ENCODE measurements around the gene TSKS. TPM values are rescaled to one million over a fixed set of nuclear protein-coding genes. Genes with fewer than 3 reads are reported as not detected.
A peak's percentile ranks its signal among the peaks of the same experiment; 100 is the strongest.

Gene TSKS
- polyA plus RNA-seq, 4 donors = 0.07 to 0.54 (median 0.28) TPM; not detected in 1

DNA sequence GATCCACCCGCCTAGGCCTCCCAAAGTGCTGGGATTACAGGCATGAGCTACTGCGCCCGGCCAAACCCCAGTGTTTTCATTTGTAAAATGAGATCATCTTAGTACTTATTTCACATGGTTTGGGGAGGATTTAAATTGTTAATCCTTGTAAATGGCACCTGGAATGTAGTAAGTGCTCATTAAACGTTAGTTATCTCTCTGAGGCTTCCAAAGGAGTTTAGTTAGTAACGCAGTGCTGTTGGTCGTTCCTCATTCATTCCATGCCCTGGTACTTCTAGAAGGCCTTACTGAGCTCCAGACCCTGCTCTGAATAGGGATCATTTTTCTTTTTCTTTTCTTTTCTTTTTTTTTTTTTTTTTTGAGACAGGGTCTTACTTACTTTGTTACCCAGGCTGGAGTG lies 67.0 kb downstream of the TSKS start:
- no peak for DNase-seq
- Histone ChIP-seq H3K27ac (ENCODE audit: low read depth in 1 of 3, low read length in 2 of 3) (no peak overlapping the region), H3K27me3 (ENCODE audit: control insufficient read depth in 3 of 3, insufficient read depth in 3 of 3, low read length in 3 of 3) (peaks cover 0 to 27% (median 0%) of the 10 kb centered on the region in 3 donors), H3K4me3 (ENCODE audit: low read depth in 1 of 3, low read length in 3 of 3) (no peak overlapping the region), H3K9me3 (ENCODE audit: control insufficient read depth in 2 of 2, insufficient read depth in 1 of 2, low read depth in 1 of 2, low read length in 1 of 2) (no peaks in the 10 kb centered on the region), H3K4me1 (ENCODE audit: control insufficient read depth in 3 of 3, insufficient read depth in 2 of 3, low read depth in 1 of 3, low read length in 2 of 3) (peaks cover 0 to 5% (median 0%) of the 10 kb centered on the region in 3 donors), H3K36me3 (ENCODE audit: control insufficient read depth in 3 of 3, insufficient read depth in 2 of 3, low read depth in 1 of 3, low read length in 3 of 3) (no peaks in the 10 kb centered on the region)
- 83 to 86% (median 86%) methylated on average over 6 of the region's 6 CpGs for WGBS, 3 donors
- no peak for FAIRE-seq

DNA sequence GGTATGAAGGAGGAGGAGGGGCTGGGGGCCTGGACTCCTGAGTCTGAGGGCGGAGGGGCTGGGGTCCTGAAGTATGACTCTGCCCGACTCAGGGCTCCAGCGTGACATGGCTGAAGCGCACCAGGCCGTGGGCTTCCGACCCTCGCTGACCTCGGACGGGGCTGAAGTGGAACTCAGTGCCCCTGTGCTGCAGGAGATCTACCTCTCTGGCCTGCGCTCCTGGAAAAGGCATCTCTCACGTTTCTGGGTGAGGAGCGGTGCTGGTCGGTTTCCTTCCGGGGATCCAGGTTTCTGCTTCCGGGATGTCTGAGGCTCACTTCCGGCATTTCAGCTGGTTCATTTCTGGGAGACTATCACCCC lies 71.0 kb downstream of the TSKS start:
- no peak overlapping the region for H3K27ac ChIP-seq (ENCODE audit: low read depth in 1 of 3, low read length in 2 of 3)
- H3K4me3 ChIP-seq (ENCODE audit: low read depth in 1 of 3, low read length in 3 of 3) = no peak overlapping the region
- 71 to 73% (median 72%) methylated on average over 16 of the region's 16 CpGs for WGBS, 3 donors
- no peaks in the 10 kb centered on the region for H3K9me3 ChIP-seq (ENCODE audit: control insufficient read depth in 2 of 2, insufficient read depth in 1 of 2, low read depth in 1 of 2, low read length in 1 of 2)
- FAIRE-seq (no peak), DNase-seq (no peak)
- H3K36me3 ChIP-seq (ENCODE audit: control insufficient read depth in 3 of 3, insufficient read depth in 2 of 3, low read depth in 1 of 3, low read length in 3 of 3) = peaks cover 0 to 24% (median 5%) of the 10 kb centered on the region in 3 donors
- H3K4me1 ChIP-seq (ENCODE audit: control insufficient read depth in 3 of 3, insufficient read depth in 2 of 3, low read depth in 1 of 3, low read length in 2 of 3) = peaks cover 0 to 15% (median 5%) of the 10 kb centered on the region in 3 donors
- peaks cover 0 to 46% (median 0%) of the 10 kb centered on the region in 3 donors for H3K27me3 ChIP-seq (ENCODE audit: control insufficient read depth in 3 of 3, insufficient read depth in 3 of 3, low read length in 3 of 3)

DNA sequence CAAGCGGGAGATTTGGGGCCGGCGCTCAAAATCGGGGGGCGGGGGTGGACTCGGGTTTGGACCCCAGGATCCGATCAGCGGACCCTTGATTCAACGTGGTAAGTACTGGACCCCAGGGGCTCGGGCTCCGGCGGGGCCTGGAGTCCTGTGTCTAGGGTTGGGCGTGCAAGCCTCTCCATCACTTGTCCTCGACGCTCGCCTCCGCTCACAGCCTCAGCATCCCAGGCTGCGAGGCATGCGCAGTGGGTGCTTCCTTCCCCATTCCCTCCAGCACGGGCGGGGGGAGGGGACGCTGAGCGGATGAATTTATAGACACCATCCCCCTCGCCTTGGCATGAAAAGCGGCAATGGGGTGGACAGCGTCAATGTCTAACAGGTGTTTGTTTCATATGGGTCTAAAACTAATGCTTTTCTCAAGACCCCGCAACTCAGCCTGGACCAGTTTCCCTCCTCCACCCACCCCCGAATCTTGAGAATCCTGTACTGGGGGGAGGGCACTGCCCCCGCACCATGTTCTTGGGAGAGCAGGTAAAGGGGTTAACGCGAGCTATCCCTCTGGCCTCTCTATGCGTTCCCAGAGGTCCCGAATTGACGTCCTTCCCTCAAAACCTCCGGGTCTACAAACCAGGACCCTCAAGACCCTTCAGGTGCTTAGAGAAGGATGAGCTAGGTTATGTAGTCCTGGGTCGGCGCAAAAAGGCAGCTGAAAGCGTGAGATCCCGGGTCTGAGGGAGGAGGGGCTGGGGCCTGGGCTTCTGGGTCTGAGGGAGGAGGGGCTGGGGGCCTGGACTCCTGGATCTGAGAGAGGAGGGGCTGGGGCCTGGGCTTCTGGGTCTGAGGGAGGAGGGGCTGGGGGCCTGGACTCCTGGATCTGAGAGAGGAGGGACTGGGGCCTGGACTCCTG lies 71.6 kb downstream of the TSKS start:
- FAIRE-seq (no peak), DNase-seq (peak in 1 of 2 donors; percentile 50)
- peak overlapping the region in 1 of 3 donors; percentile 42 for H3K27ac ChIP-seq (ENCODE audit: low read depth in 1 of 3, low read length in 2 of 3)
- H3K27me3 ChIP-seq (ENCODE audit: control insufficient read depth in 3 of 3, insufficient read depth in 3 of 3, low read length in 3 of 3) = peaks cover 0 to 46% (median 0%) of the 10 kb centered on the region in 3 donors
- H3K4me1 ChIP-seq (ENCODE audit: control insufficient read depth in 3 of 3, insufficient read depth in 2 of 3, low read depth in 1 of 3, low read length in 2 of 3) = peaks cover 0 to 15% (median 5%) of the 10 kb centered on the region in 3 donors
- H3K4me3 ChIP-seq (ENCODE audit: low read depth in 1 of 3, low read length in 3 of 3) = peak overlapping the region in 1 of 3 donors; percentile 42
- H3K9me3 ChIP-seq (ENCODE audit: control insufficient read depth in 2 of 2, insufficient read depth in 1 of 2, low read depth in 1 of 2, low read length in 1 of 2) = no peaks in the 10 kb centered on the region
- H3K36me3 ChIP-seq (ENCODE audit: control insufficient read depth in 3 of 3, insufficient read depth in 2 of 3, low read depth in 1 of 3, low read length in 3 of 3) = peaks cover 0 to 29% (median 8%) of the 10 kb centered on the region in 3 donors
- WGBS, 3 donors = 10 to 16% (median 14%) methylated on average over 39 of the region's 39 CpGs

DNA sequence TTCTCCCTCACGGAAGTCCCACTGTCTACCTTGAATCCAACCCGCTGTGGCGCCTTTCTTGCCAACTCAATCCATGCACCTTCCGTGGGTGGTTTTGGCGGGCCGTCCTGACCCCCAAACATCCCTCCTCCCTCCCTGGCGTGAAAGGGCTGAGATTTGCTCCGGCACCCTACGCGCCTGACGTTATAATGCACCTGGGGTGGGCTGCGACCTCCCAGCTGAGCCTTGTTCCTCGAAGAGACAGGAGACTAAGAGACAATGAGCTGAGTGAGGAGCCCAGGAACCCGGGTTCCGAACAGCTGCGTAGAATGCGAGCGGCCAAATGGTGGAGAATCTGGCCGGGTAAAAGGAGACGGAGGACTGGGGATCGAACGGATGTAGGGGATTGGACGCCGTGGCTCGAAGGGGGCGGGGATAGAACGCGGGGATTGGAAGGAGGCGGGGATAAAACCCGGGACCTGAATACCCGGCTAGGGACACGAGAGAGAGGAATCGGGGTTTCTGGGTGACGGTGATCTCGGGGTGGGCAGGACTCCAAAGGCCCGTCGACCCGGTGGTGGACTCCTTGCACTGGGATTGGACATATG lies 72.4 kb downstream of the TSKS start, which contains the start of gene CPT1C:
CPT1C (plus strand) TSS at position 461 of the 587 bp plus-strand sequence. CDS start 1,137 bp downstream, outside the sequence.
- Histone ChIP-seq H3K36me3 (ENCODE audit: control insufficient read depth in 3 of 3, insufficient read depth in 2 of 3, low read depth in 1 of 3, low read length in 3 of 3) (peaks cover 4 to 37% (median 8%) of the 10 kb centered on the region in 3 donors), H3K4me1 (ENCODE audit: control insufficient read depth in 3 of 3, insufficient read depth in 2 of 3, low read depth in 1 of 3, low read length in 2 of 3) (peaks cover 0 to 15% (median 5%) of the 10 kb centered on the region in 3 donors), H3K27me3 (ENCODE audit: control insufficient read depth in 3 of 3, insufficient read depth in 3 of 3, low read length in 3 of 3) (peaks cover 0 to 46% (median 0%) of the 10 kb centered on the region in 3 donors), H3K4me3 (ENCODE audit: low read depth in 1 of 3, low read length in 3 of 3) (peak within 1 kb of the TSS in 2 of 3 donors; percentile 34 to 42), H3K27ac (ENCODE audit: low read depth in 1 of 3, low read length in 2 of 3) (peak within 1 kb of the TSS in 2 of 3 donors; percentile 27 to 42), H3K9me3 (ENCODE audit: control insufficient read depth in 2 of 2, insufficient read depth in 1 of 2, low read depth in 1 of 2, low read length in 1 of 2) (no peaks in the 10 kb centered on the region)
- WGBS, 3 donors = 3 to 5% (median 4%) methylated on average over 38 of the region's 38 CpGs
- FAIRE-seq (no peak), DNase-seq (peak; percentile 59 to 63)

DNA sequence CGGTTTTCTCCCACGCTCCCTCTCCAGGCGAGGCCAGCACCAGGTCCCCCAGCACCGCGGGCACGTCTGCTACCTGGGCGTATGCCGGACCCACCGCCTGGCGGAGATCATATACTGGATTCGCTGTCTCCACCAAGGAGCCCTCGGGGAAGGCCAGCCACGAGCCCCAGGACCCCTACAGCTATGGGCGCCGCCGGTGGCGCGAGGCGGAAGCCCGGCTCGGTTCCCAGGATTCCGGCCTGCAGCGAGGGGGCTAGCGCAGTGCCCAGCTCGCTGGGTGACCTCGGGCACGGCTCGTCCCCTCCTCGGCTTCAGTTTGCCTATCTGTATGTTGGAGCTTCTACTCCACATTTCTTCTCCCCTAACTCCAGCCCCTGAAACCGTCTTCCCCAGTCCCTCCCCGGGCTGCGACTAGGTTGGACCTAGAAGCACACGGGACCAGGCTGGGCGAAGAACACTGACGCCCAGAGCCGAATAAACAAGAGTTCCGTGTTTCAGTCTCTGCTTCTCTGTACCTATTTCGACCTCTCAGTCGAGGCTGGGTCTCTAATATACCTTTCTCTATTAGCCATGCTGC lies 72.9 kb downstream of the TSKS start:
- no peak for DNase-seq
- Histone ChIP-seq H3K27me3 (ENCODE audit: control insufficient read depth in 3 of 3, insufficient read depth in 3 of 3, low read length in 3 of 3) (peaks cover 0 to 46% (median 0%) of the 10 kb centered on the region in 3 donors), H3K4me3 (ENCODE audit: low read depth in 1 of 3, low read length in 3 of 3) (peak overlapping the region in 2 of 3 donors; percentile 34 to 42), H3K4me1 (ENCODE audit: control insufficient read depth in 3 of 3, insufficient read depth in 2 of 3, low read depth in 1 of 3, low read length in 2 of 3) (peaks cover 0 to 15% (median 5%) of the 10 kb centered on the region in 3 donors), H3K9me3 (ENCODE audit: control insufficient read depth in 2 of 2, insufficient read depth in 1 of 2, low read depth in 1 of 2, low read length in 1 of 2) (no peaks in the 10 kb centered on the region), H3K27ac (ENCODE audit: low read depth in 1 of 3, low read length in 2 of 3) (peak overlapping the region in 2 of 3 donors; percentile 27 to 42), H3K36me3 (ENCODE audit: control insufficient read depth in 3 of 3, insufficient read depth in 2 of 3, low read depth in 1 of 3, low read length in 3 of 3) (peaks cover 6 to 42% (median 8%) of the 10 kb centered on the region in 3 donors)
- 16 to 26% (median 18%) methylated on average over 32 to 39 of the region's 39 CpGs for WGBS, 3 donors
- FAIRE-seq = no peak

Other genes with a start within 250 kb of the TSKS start
- gene RCN3, start 235.3 kb downstream of the TSKS start, polyA plus RNA-seq = 100 to 1,000 TPM in 2 of 4 donors, 10 to 100 TPM in 2; 38.0 to 687 (median 248) TPM
- gene NOSIP, start 182.8 kb downstream of the TSKS start, polyA plus RNA-seq = 100 to 1,000 TPM in 3 of 4 donors, 10 to 100 TPM in 1; 51.8 to 181 (median 134) TPM
- gene PRRG2, start 182.0 kb downstream of the TSKS start, polyA plus RNA-seq = 10 to 100 TPM; 14.2 to 23.7 (median 18.0) TPM
- 10 to 100 TPM in 2 of 4 donors, 1 to 10 TPM in 2; 2.4 to 18.4 (median 8.0) TPM for gene PRR12, start 172.1 kb downstream of the TSKS start, polyA plus RNA-seq
- 100 to 1,000 TPM in 2 of 4 donors, 10 to 100 TPM in 2; 30.6 to 105 (median 85.5) TPM for gene RRAS, start 123.2 kb downstream of the TSKS start, polyA plus RNA-seq
- 10 to 100 TPM; 10.5 to 36.2 (median 19.8) TPM for gene SCAF1, start 121.1 kb downstream of the TSKS start, polyA plus RNA-seq
- 100 to 1,000 TPM in 2 of 4 donors, 10 to 100 TPM in 2; 92.1 to 255 (median 119) TPM for gene IRF3, start 97.4 kb downstream of the TSKS start, polyA plus RNA-seq
- 10 to 100 TPM; 11.2 to 36.6 (median 17.1) TPM for gene BCL2L12, start 97.4 kb downstream of the TSKS start, polyA plus RNA-seq
- gene PRMT1, start 86.0 kb downstream of the TSKS start, polyA plus RNA-seq = 100 to 1,000 TPM in 2 of 4 donors, 10 to 100 TPM in 2; 56.8 to 194 (median 94.7) TPM
- gene ADM5, start 73.7 kb downstream of the TSKS start, polyA plus RNA-seq = 1 to 10 TPM in 1 of 4 donors, under 1 TPM in 2, not detected in 1; 0.27 to 2.7 (median 0.84) TPM
- gene CPT1C, start 72.2 kb downstream of the TSKS start, polyA plus RNA-seq = 1 to 10 TPM in 2 of 4 donors, not detected in 2; 1.9 to 4.5 TPM
- gene AP2A1, start 3.7 kb upstream of the TSKS start, polyA plus RNA-seq = 10 to 100 TPM; 34.7 to 58.8 (median 53.6) TPM
- gene FUZ, start 50.0 kb upstream of the TSKS start, polyA plus RNA-seq = 10 to 100 TPM in 2 of 4 donors, 1 to 10 TPM in 2; 4.1 to 21.0 (median 10.0) TPM
- gene MED25, start 55.0 kb upstream of the TSKS start, polyA plus RNA-seq = 10 to 100 TPM; 26.7 to 58.7 (median 41.2) TPM
- gene PTOV1, start 87.9 kb upstream of the TSKS start, polyA plus RNA-seq = 100 to 1,000 TPM in 2 of 4 donors, 10 to 100 TPM in 2; 71.4 to 137 (median 88.0) TPM
- gene PNKP, start 104.3 kb upstream of the TSKS start, polyA plus RNA-seq = 10 to 100 TPM; 45.9 to 57.0 (median 49.7) TPM
- gene AKT1S1, start 114.0 kb upstream of the TSKS start, polyA plus RNA-seq = 10 to 100 TPM; 30.6 to 54.9 (median 37.5) TPM
- 10 to 100 TPM; 23.6 to 52.6 (median 36.4) TPM for gene TBC1D17, start 114.4 kb upstream of the TSKS start, polyA plus RNA-seq
- 1 to 10 TPM in 3 of 4 donors, not detected in 1; 1.0 to 3.8 (median 1.3) TPM for gene IL4I1, start 133.6 kb upstream of the TSKS start, polyA plus RNA-seq
- 10 to 100 TPM; 40.2 to 51.7 (median 46.6) TPM for gene ATF5, start 165.9 kb upstream of the TSKS start, polyA plus RNA-seq
- gene NUP62, start 166.2 kb upstream of the TSKS start, polyA plus RNA-seq = 10 to 100 TPM; 20.5 to 44.0 (median 27.9) TPM
- gene SIGLEC11, start 197.9 kb upstream of the TSKS start, polyA plus RNA-seq = 10 to 100 TPM in 1 of 4 donors, 1 to 10 TPM in 1, under 1 TPM in 2; 0.45 to 37.2 (median 0.80) TPM